Endothelial cell of umbilical vein (primary cell): ENCODE results near the gene GUF1. TPM values are rescaled to one million over a fixed set of nuclear protein-coding genes. Genes with fewer than 3 reads are reported as not detected.

Experiments
- BruUV-seq: library from RNA; stranded (reverse); fragments of 400-500 nt; replicated peaks from 2 replicates; lab custom pipeline; 2021; lab: Mats Ljungman, UMichigan
- CTCF ChIA-PET: fragments of 300-600, 350-600 bp; sonication (Branson Sonifier 250); formaldehyde crosslinking; loops from one replicate; lab custom pipeline; 2021; ENCODE audit warnings: antibody characterized with exemption, inconsistent platforms; lab: Charles Lee
- POLR2A ChIA-PET: fragments of 300-600, 350-600 bp; sonication (Branson Sonifier 250); formaldehyde crosslinking; loops from one replicate; lab custom pipeline; 2021; ENCODE audit warnings: antibody characterized with exemption, inconsistent platforms; lab: Charles Lee
- DNase-seq: peaks from one replicate; pipeline ENCODE4 v3.0.0-alpha.2; 2011; ENCODE audit warnings: low read depth, low spot score
- FAIRE-seq: peaks from 2 replicates; lab custom pipeline; 2011; peaks lifted over from hg19 to GRCh38; lab: Jason Lieb, UNC
- H2AFZ ChIP-seq: 2 replicates; pipeline ENCODE4 v1.6.0; 2012; ENCODE audit warnings: low read depth, low read length, control low read depth, inconsistent platforms
- H3K27ac ChIP-seq: 2 replicates; pipeline ENCODE4 v1.5.1; 2011; ENCODE audit warnings: low read depth, mild to moderate bottlenecking, control low read depth, low read length, moderate library complexity; ENCODE audit not compliant: insufficient read depth
- H3K27me3 ChIP-seq, 2 experiments: 2 replicates each; pipeline versions ENCODE4 v1.6.0 to v1.6.1; 2011; ENCODE audit warnings: low read length in 2 of 2, mixed read lengths in 1 of 2; ENCODE audit not compliant: control insufficient read depth in 2 of 2, insufficient read depth in 2 of 2
- H3K36me3 ChIP-seq, 2 experiments: 2 replicates in 1 of 2; 3 replicates in 1 of 2; pipeline ENCODE4 v1.5.1; 2011; ENCODE audit warnings: low read length in 2 of 2, mild to moderate bottlenecking in 1 of 2, moderate library complexity in 1 of 2; ENCODE audit not compliant: control insufficient read depth in 2 of 2, insufficient read depth in 2 of 2; ENCODE audit errors: extremely low read depth in 1 of 2
- H3K4me1 ChIP-seq: 3 replicates; pipeline ENCODE4 v1.5.1; 2011; ENCODE audit warnings: mild to moderate bottlenecking, low read length; ENCODE audit not compliant: control insufficient read depth, insufficient read depth; ENCODE audit errors: extremely low read depth
- H3K4me2 ChIP-seq: 2 replicates; pipeline ENCODE4 v1.6.1; 2011; ENCODE audit warnings: low read length, control low read depth, mixed read lengths; ENCODE audit not compliant: insufficient read depth
- H3K4me3 ChIP-seq, 3 experiments: fragments of 200-600 bp in 1 of 3; sonication (generic), shearing (Covaris generic) in 1 of 3; replicated peaks in 1 of 3; 2 replicates each; pipeline ENCODE4 v1.5.1; 2011 to 2016; ENCODE audit warnings: control low read depth in 3 of 3, low read length in 3 of 3, mild to moderate bottlenecking in 2 of 3, inconsistent platforms in 1 of 3, low read depth in 1 of 3, moderate library complexity in 1 of 3; ENCODE audit not compliant: insufficient read depth in 1 of 3
- H3K79me2 ChIP-seq: 2 replicates; pipeline ENCODE4 v1.6.0; 2012; ENCODE audit warnings: low read length, inconsistent platforms; ENCODE audit not compliant: control insufficient read depth, insufficient read depth
- H3K9ac ChIP-seq: replicated peaks from 2 replicates; pipeline ENCODE3; 2011; ENCODE audit warnings: low read length, control low read depth; ENCODE audit not compliant: insufficient read depth; ENCODE audit errors: extremely low read depth
- H3K9me1 ChIP-seq: replicated peaks from 3 replicates; pipeline ENCODE4 v1.6.0; 2011; ENCODE audit warnings: mild to moderate bottlenecking, low read length; ENCODE audit not compliant: control insufficient read depth, insufficient read depth; ENCODE audit errors: extremely low read depth
- H3K9me3 ChIP-seq: replicated peaks from 2 replicates; pipeline ENCODE4 v1.5.1; 2012; ENCODE audit warnings: low read length, inconsistent platforms; ENCODE audit not compliant: control insufficient read depth, insufficient read depth
- H4K20me1 ChIP-seq: replicated peaks from 2 replicates; pipeline ENCODE3; 2011; ENCODE audit warnings: mild to moderate bottlenecking, low read length; ENCODE audit not compliant: control insufficient read depth, insufficient read depth; ENCODE audit errors: extremely low read depth
- CTCF ChIP-seq, 2 donors: IDR thresholded peaks; 1 replicate in 1 of 2; 2 replicates in 1 of 2; pipeline ENCODE4 v1.5.1; 2011; ENCODE audit warnings: low read length in 2 of 2, mild to moderate bottlenecking in 2 of 2, moderate library complexity in 2 of 2, control low read depth in 1 of 2, inconsistent platforms in 1 of 2, low read depth in 1 of 2; ENCODE audit not compliant: insufficient read depth in 1 of 2; ENCODE audit errors: extremely low read depth in 1 of 2
- FOS ChIP-seq: IDR thresholded peaks from 2 replicates; pipeline ENCODE4 v1.6.1; 2011; ENCODE audit warnings: mild to moderate bottlenecking, low read length, moderate library complexity, borderline replicate concordance; ENCODE audit not compliant: insufficient read depth
- GATA2 ChIP-seq: IDR thresholded peaks from 2 replicates; pipeline ENCODE4 v1.7.0; 2011; ENCODE audit warnings: low read depth, mild to moderate bottlenecking, moderate library complexity, mixed read lengths, low read length; ENCODE audit not compliant: insufficient read length, insufficient read depth
- JUN ChIP-seq: IDR thresholded peaks from 2 replicates; pipeline ENCODE4 v1.6.1; 2011; ENCODE audit warnings: borderline replicate concordance, low read depth; ENCODE audit not compliant: insufficient read length, insufficient read depth
- MAX ChIP-seq: IDR thresholded peaks from 2 replicates; pipeline ENCODE4 v1.6.1; 2011; ENCODE audit not compliant: insufficient read depth, insufficient read length
- MYC ChIP-seq: IDR thresholded peaks from one replicate; pipeline ENCODE4 v1.6.1; 2011; ENCODE audit warnings: mild to moderate bottlenecking, low read depth, low read length
- POLR2A ChIP-seq: IDR thresholded peaks from 2 replicates; pipeline ENCODE4 v1.6.1; 2012; ENCODE audit warnings: low read depth, mild to moderate bottlenecking, control low read depth, low read length
- POLR2AphosphoS5 ChIP-seq: IDR thresholded peaks from 2 replicates; pipeline ENCODE4 v1.6.1; 2012; ENCODE audit warnings: low read depth, mild to moderate bottlenecking, control low read depth, low read length, moderate library complexity; ENCODE audit not compliant: insufficient read depth
- dilution Hi-C: fragments of 300-500 bp; cut with MboI; formaldehyde crosslinking; loops from one replicate; pipeline ENCODE4 v1.15.0; 2019; ENCODE audit warnings: low sequenced_read_pairs; ENCODE audit not compliant: extremely low pct_ligation_motif_present
- intact Hi-C: fragments of 100-400 bp; cut with micrococcal nuclease; formaldehyde crosslinking; loops from one replicate; pipeline ENCODE4 v1.10.0; 2022
- polyA plus RNA-seq, 4 experiments: library from polyadenylated mRNA; depleted of rRNA in 3 of 4; stranded (reverse) in 3 of 4; unstranded in 1 of 4; fragments of >200 nt; gene quantifications; 2 replicates each; pipeline versions ENCODE4 v1.2.1 to v1.2.3, GENCODE V29; 2011 to 2012; ENCODE audit warnings: missing spikeins in 1 of 4
- total RNA-seq: library from RNA; stranded (reverse); gene quantifications from 2 replicates; pipeline ENCODE4 v1.2.3, GENCODE V29; 2021

Gene GUF1
- total and polyA plus RNA-seq, 2 donors (not counting 3 experiments of a cell fraction or from before 2014, with no cell fraction given) = 5.4 to 19.9 TPM

GRCh38 chr4:44632733-44633132 lies 45.5 kb upstream of the GUF1 start:
- dilution Hi-C loops = no loop called here
- FAIRE-seq = no peak
- CTCF ChIA-PET = interaction anchor here (1.1 to 2.9 kb wide), 2 partner anchors 853 to 1501 kb away, joined by 3 to 27 read pairs; no protein-coding TSS in a partner anchor

More at GRCh38 chr4:44632733-44633132, 45.5 kb upstream of the GUF1 start:
- H3K27me3 ChIP-seq = no peaks in the 10 kb centered on the region
- no peak overlapping the region for H3K4me2 ChIP-seq
- no peak overlapping the region for H3K27ac ChIP-seq
- H3K4me1 ChIP-seq = no peaks in the 10 kb centered on the region
- no peaks in the 10 kb centered on the region for H4K20me1 ChIP-seq
- H2AFZ ChIP-seq = no peak overlapping the region
- DNase-seq = no peak
- no peaks in the 10 kb centered on the region for H3K9me3 ChIP-seq
- POLR2A ChIA-PET = no interaction called here
- TF ChIP-seq POLR2A (no peak), MAX (no peak), MYC (no peak), POLR2AphosphoS5 (no peak), GATA2 (no peak), JUN (no peak), FOS (no peak), CTCF (IDR thresholded peaks at IDR 0.05; ENCODE audit: extremely low read depth in 1 of 2, insufficient read depth in 1 of 2, low read depth in 1 of 2, low read length in 2 of 2) (no peak)
- intact Hi-C loops = no loop called here
- no peak overlapping the region for H3K9ac ChIP-seq
- no peaks in the 10 kb centered on the region for H3K9me1 ChIP-seq
- H3K36me3 ChIP-seq = no peaks in the 10 kb centered on the region
- no peaks in the 10 kb centered on the region for H3K79me2 ChIP-seq
- no TSS peak for BruUV-seq
- H3K4me3 ChIP-seq = no peak overlapping the region
